Measurements from ENCODE around the gene ARGLU1. TPM values are rescaled to one million over a fixed set of nuclear protein-coding genes. Genes with fewer than 3 reads are reported as not detected.

ARGLU1 gene
- total and polyA plus RNA-seq, 3 donors from 2014 or later: 67.6 to 164 (median 148) TPM

DNA sequence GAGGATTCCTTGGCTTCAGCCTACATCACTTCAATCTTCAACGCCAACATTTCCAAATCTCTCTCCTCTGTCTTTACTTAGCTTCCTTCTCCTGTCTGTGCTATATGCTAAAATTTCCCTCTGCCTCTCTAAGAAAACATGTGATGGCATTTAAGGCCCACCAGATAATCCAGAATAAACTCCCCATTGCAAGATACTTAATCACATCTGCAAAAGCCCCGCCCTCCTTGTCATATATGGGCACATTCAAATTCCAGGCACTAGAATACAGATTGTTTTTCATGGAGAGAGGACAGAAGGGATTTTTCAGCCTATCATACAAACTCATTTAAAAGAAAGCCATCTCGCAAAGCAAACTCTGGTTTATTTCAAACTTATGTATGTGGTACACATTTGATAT, 16.2 kb downstream of the ARGLU1 start:
- no peak overlapping the region for H3K27ac ChIP-seq
- intact Hi-C loops (cut with DNase I; ENCODE audit: low total_unique reads): no loop called here
- WGBS, 2 donors: 93 to 97% methylated on average over 3 of the region's 3 CpGs
- TF ChIP-seq, protein P1, sequence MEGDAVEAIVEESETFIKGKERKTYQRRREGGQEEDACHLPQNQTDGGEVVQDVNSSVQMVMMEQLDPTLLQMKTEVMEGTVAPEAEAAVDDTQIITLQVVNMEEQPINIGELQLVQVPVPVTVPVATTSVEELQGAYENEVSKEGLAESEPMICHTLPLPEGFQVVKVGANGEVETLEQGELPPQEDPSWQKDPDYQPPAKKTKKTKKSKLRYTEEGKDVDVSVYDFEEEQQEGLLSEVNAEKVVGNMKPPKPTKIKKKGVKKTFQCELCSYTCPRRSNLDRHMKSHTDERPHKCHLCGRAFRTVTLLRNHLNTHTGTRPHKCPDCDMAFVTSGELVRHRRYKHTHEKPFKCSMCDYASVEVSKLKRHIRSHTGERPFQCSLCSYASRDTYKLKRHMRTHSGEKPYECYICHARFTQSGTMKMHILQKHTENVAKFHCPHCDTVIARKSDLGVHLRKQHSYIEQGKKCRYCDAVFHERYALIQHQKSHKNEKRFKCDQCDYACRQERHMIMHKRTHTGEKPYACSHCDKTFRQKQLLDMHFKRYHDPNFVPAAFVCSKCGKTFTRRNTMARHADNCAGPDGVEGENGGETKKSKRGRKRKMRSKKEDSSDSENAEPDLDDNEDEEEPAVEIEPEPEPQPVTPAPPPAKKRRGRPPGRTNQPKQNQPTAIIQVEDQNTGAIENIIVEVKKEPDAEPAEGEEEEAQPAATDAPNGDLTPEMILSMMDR (IDR thresholded peaks at IDR 0.05): no peak
- TF ChIP-seq POLR2A (IDR thresholded peaks at IDR 0.05): no peak
- H3K4me3 ChIP-seq: no peak overlapping the region
- no peaks in the 10 kb centered on the region for H3K36me3 ChIP-seq (ENCODE audit: low read depth, missing control alignments)
- H3K4me1 ChIP-seq: no peaks in the 10 kb centered on the region
- DNase-seq: no peak
- no peaks in the 10 kb centered on the region for H3K9me3 ChIP-seq
- H3K27me3 ChIP-seq: no peaks in the 10 kb centered on the region

DNA sequence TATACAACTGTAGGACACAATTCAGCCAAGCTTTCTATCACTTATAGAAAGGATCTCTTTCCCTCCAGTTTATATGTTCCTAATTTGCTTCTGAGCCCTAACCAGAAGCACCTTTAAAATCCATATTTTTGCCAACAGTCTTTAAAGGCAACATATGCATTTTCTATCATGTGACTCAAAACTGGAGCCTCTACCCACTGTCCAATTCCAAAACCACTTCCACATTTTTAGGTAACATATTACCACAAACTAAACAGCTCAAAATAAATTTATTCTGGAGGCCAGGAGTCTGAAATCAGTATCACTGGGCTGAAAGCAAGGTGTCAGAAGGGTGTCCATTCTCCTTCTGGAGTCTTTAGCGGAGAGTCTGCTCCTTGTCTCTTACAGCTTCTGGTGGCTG, 16.6 kb downstream of the ARGLU1 start:
- no peak for DNase-seq
- Histone ChIP-seq H3K4me3 (no peak overlapping the region), H3K36me3 (ENCODE audit: low read depth, missing control alignments) (no peaks in the 10 kb centered on the region), H3K9me3 (no peaks in the 10 kb centered on the region), H3K27ac (no peak overlapping the region), H3K4me1 (no peaks in the 10 kb centered on the region), H3K27me3 (no peaks in the 10 kb centered on the region)
- TF ChIP-seq, protein P1 (IDR thresholded peaks at IDR 0.05): no peak
- no peak for TF ChIP-seq POLR2A (IDR thresholded peaks at IDR 0.05)
- intact Hi-C loops (cut with DNase I; ENCODE audit: low total_unique reads): no loop called here
- 90 to 100% methylated on average over 1 of the region's 1 CpG for WGBS, 2 donors

DNA sequence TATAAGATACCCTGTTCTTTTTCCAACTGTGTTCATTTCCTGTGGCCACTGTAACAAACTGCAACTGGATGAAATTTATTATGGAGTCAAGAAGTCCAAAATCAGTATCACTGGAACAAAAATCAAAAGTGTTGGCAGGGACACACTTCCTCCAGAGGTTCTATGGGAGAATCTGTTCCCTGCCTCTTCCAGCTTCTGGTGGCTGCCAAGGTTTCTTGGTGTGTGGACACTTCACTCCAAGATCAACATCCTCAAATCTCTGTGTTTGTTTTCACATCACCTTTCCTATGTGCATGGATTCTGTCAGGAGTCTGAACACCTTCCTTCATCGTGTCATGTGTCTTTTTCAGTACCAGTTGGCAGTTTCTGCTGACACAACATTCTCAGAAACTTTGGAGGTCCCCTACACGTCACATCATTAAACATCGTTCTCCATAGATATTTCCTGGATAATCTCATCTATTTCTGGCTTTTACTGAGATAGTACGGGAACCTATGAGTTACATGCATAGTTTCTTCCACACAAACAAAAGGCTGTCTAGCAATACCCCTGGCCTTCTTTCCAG, 17.3 kb downstream of the ARGLU1 start:
- DNase-seq: no peak
- Histone ChIP-seq H3K36me3 (ENCODE audit: low read depth, missing control alignments) (no peaks in the 10 kb centered on the region), H3K27ac (no peak overlapping the region), H3K4me1 (no peaks in the 10 kb centered on the region), H3K27me3 (no peaks in the 10 kb centered on the region), H3K9me3 (no peaks in the 10 kb centered on the region), H3K4me3 (no peak overlapping the region)
- TF ChIP-seq, protein P1 (IDR thresholded peaks at IDR 0.05): no peak
- no peak for TF ChIP-seq POLR2A (IDR thresholded peaks at IDR 0.05)
- intact Hi-C loops (cut with DNase I; ENCODE audit: low total_unique reads): no loop called here
- WGBS, 2 donors: 63 to 64% methylated on average over 4 of the region's 4 CpGs

DNA sequence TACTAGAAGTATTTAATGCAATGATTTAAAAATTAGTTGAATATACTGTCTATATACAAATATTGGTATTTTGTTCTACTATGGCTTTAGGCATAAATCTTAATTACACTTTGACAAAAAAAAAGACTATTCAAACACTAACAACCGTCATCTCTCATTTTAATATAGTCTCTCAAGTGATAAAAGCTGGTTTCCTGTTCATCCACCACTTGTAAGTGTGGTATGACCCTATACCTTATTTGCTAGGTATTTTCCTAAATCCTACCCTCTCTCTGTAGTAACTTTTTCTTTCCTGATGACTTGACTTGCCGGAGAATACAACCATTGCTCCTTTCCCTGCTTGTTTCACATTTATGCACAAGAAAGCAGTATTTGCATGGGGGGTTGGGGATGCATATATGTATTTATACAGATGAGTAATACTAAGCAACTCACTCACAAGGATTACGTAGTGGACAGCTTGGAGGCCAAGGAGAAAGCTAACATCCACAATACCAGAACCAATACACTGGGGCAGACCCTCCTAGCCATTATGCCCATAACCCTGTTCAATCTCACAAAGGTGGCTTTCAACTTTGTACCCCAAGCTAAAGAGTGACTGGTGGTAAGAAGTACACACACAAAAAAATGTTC, 19.8 kb downstream of the ARGLU1 start:
- intact Hi-C loops (cut with DNase I; ENCODE audit: low total_unique reads): no loop called here
- no peaks in the 10 kb centered on the region for H3K4me1 ChIP-seq

More for the DNA sequence above, 19.8 kb downstream of the ARGLU1 start:
- Histone ChIP-seq H3K27ac (no peak overlapping the region), H3K9me3 (no peaks in the 10 kb centered on the region), H3K36me3 (ENCODE audit: low read depth, missing control alignments) (no peaks in the 10 kb centered on the region), H3K4me3 (no peak overlapping the region), H3K27me3 (no peaks in the 10 kb centered on the region)
- TF ChIP-seq, protein P1 (IDR thresholded peaks at IDR 0.05): no peak
- TF ChIP-seq POLR2A (IDR thresholded peaks at IDR 0.05): no peak
- 95 to 96% methylated on average over 3 of the region's 3 CpGs for WGBS, 2 donors
- no peak for DNase-seq
